Thoracic aorta (tissue), 2 donors: ENCODE data around the gene STAB2. TPM values are rescaled to one million over a fixed set of nuclear protein-coding genes. Genes with fewer than 3 reads are reported as not detected.

ENCODE experiments used
- ATAC-seq: fragments of 150-250 bp; one replicate; pipeline ENCODE4 v1.8.0; 2017; ENCODE audit warnings: low read depth; ENCODE audit not compliant: insufficient number of reproducible peaks, low FRiP score
- DNase-seq: peaks from one replicate; pipeline ENCODE4 v3.0.0-alpha.2; 2020; ENCODE audit warnings: low spot score
- H3K27ac ChIP-seq, 2 donors: fragments of 200-600 bp; sonication (generic); 1 replicate in 1 of 2; 2 replicates in 1 of 2; pipeline ENCODE4 v1.5.1; 2016; ENCODE audit warnings: mild to moderate bottlenecking in 2 of 2, moderate library complexity in 2 of 2
- H3K27me3 ChIP-seq: fragments of 200-600 bp; sonication (generic); replicated peaks from 2 replicates; pipeline ENCODE4 v1.6.0; 2016; ENCODE audit warnings: mild to moderate bottlenecking; ENCODE audit not compliant: insufficient read depth
- H3K36me3 ChIP-seq: fragments of 200-600 bp; sonication (generic); one replicate; pipeline ENCODE4 v1.5.1; 2016
- H3K4me1 ChIP-seq, 2 donors: fragments of 200-600 bp; sonication (generic); 1 replicate in 1 of 2; 2 replicates in 1 of 2; pipeline versions ENCODE4 v1.5.1 to v1.6.0; 2016; ENCODE audit warnings: low read depth in 2 of 2, mild to moderate bottlenecking in 1 of 2; ENCODE audit not compliant: control insufficient read depth in 1 of 2
- H3K4me3 ChIP-seq: fragments of 200-600 bp; sonication (generic); 2 replicates; pipeline ENCODE4 v1.5.1; 2016; ENCODE audit warnings: mild to moderate bottlenecking
- H3K9me3 ChIP-seq: fragments of 200-600 bp; sonication (generic); 2 replicates; pipeline ENCODE4 v1.5.1; 2016
- CTCF ChIP-seq: fragments of 200-600 bp; sonication (generic); IDR thresholded peaks from one replicate; pipeline ENCODE4 v1.5.1; 2019; ENCODE audit warnings: antibody characterized with exemption
- total RNA-seq, 2 donors: library from RNA; depleted of rRNA; stranded (reverse); fragments of >200 nt; gene quantifications; one replicate each; pipeline versions ENCODE4 v1.1.0 to v1.2.3, GENCODE V29; 2016

Gene STAB2
- total RNA-seq, 2 donors from 2014 or later = not detected

GRCh38 chr12:103742349-103742932 is 155.4 kb downstream of the STAB2 start:
- TF ChIP-seq CTCF = no peak
- H3K4me1 ChIP-seq = no peaks in the 10 kb centered on the region
- no peak for ATAC-seq
- H3K36me3 ChIP-seq = no peaks in the 10 kb centered on the region
- H3K27me3 ChIP-seq = no peaks in the 10 kb centered on the region
- H3K4me3 ChIP-seq = no peak overlapping the region
- no peaks in the 10 kb centered on the region for H3K9me3 ChIP-seq
- no peak for DNase-seq
- H3K27ac ChIP-seq = no peak overlapping the region

GRCh38 chr12:103743788-103744187 is 156.7 kb downstream of the STAB2 start:
- no peaks in the 10 kb centered on the region for H3K4me1 ChIP-seq
- H3K9me3 ChIP-seq = no peaks in the 10 kb centered on the region
- no peaks in the 10 kb centered on the region for H3K36me3 ChIP-seq
- DNase-seq (no peak), ATAC-seq (no peak)
- no peak overlapping the region for H3K4me3 ChIP-seq
- no peaks in the 10 kb centered on the region for H3K27me3 ChIP-seq
- no peak overlapping the region for H3K27ac ChIP-seq
- no peak for TF ChIP-seq CTCF

GRCh38 chr12:103745962-103746361 is 158.9 kb downstream of the STAB2 start:
- no peak for DNase-seq
- ATAC-seq = no peak

GRCh38 chr12:103748002-103748401 is 160.9 kb downstream of the STAB2 start:
- DNase-seq (no peak), ATAC-seq (no peak)
- no peak overlapping the region for H3K4me3 ChIP-seq
- H3K36me3 ChIP-seq = no peaks in the 10 kb centered on the region
- peaks cover 0 to 5% of the 10 kb centered on the region in 2 donors for H3K4me1 ChIP-seq
- H3K27ac ChIP-seq = no peak overlapping the region
- no peaks in the 10 kb centered on the region for H3K27me3 ChIP-seq
- no peak for TF ChIP-seq CTCF
- no peaks in the 10 kb centered on the region for H3K9me3 ChIP-seq

More at GRCh38 chr12:103745962-103746361, 158.9 kb downstream of the STAB2 start:
- no peak for TF ChIP-seq CTCF
- no peak overlapping the region for H3K4me3 ChIP-seq
- H3K9me3 ChIP-seq = no peaks in the 10 kb centered on the region
- H3K36me3 ChIP-seq = no peaks in the 10 kb centered on the region
- H3K4me1 ChIP-seq = no peaks in the 10 kb centered on the region
- no peaks in the 10 kb centered on the region for H3K27me3 ChIP-seq
- H3K27ac ChIP-seq = no peak overlapping the region

GRCh38 chr12:103748875-103749274 is 161.8 kb downstream of the STAB2 start:
- peaks cover 0 to 5% of the 10 kb centered on the region in 2 donors for H3K4me1 ChIP-seq
- H3K27ac ChIP-seq = no peak overlapping the region
- H3K9me3 ChIP-seq = no peaks in the 10 kb centered on the region

More at GRCh38 chr12:103748875-103749274, 161.8 kb downstream of the STAB2 start:
- Histone ChIP-seq H3K4me3 (no peak overlapping the region), H3K27me3 (no peaks in the 10 kb centered on the region), H3K36me3 (no peaks in the 10 kb centered on the region)
- ATAC-seq = no peak
- TF ChIP-seq CTCF = no peak
- no peak for DNase-seq
